H9 (cell line): ENCODE results near the gene ELOF1. TPM values are rescaled to one million over a fixed set of nuclear protein-coding genes. Genes with fewer than 3 reads are reported as not detected.

Experiments
- DNase-seq: peaks from one replicate; pipeline ENCODE4 v3.0.0-alpha.2; 2017
- H2AFZ ChIP-seq: one replicate; pipeline ENCODE4 v1.6.1; 2013; ENCODE audit warnings: mild to moderate bottlenecking, low read length, control low read depth, moderate library complexity
- H2AK5ac ChIP-seq: 2 replicates; pipeline ENCODE4 v1.6.1; 2013; ENCODE audit warnings: low read length, control low read depth, mixed read lengths; ENCODE audit not compliant: insufficient read length
- H2BK120ac ChIP-seq: one replicate; pipeline ENCODE4 v1.6.1; 2013; ENCODE audit warnings: low read depth, mild to moderate bottlenecking, low read length, control low read depth, inconsistent platforms; ENCODE audit not compliant: poor library complexity, severe bottlenecking
- H2BK12ac ChIP-seq: 2 replicates; pipeline ENCODE4 v1.6.1; 2013; ENCODE audit warnings: low read length, control low read depth, mixed read lengths, low read depth; ENCODE audit not compliant: insufficient read length
- H2BK15ac ChIP-seq: 2 replicates; pipeline ENCODE4 v1.6.1; 2013; ENCODE audit warnings: low read depth, low read length, control low read depth
- H2BK20ac ChIP-seq: one replicate; pipeline ENCODE4 v1.6.1; 2013; ENCODE audit warnings: low read depth, mild to moderate bottlenecking, low read length, control low read depth, inconsistent platforms; ENCODE audit not compliant: poor library complexity, severe bottlenecking
- H2BK5ac ChIP-seq: 2 replicates; pipeline ENCODE4 v1.6.1; 2013; ENCODE audit warnings: low read length, control low read depth, mixed read lengths; ENCODE audit not compliant: insufficient read length
- H3K14ac ChIP-seq: 2 replicates; pipeline ENCODE4 v1.6.1; 2013; ENCODE audit warnings: low read length, control low read depth; ENCODE audit not compliant: insufficient read depth
- H3K18ac ChIP-seq: 2 replicates; pipeline ENCODE4 v1.6.1; 2013; ENCODE audit warnings: low read depth, mild to moderate bottlenecking, mixed read lengths, low read length, control low read depth; ENCODE audit not compliant: insufficient read length
- H3K23ac ChIP-seq: 2 replicates; pipeline ENCODE4 v1.6.1; 2013; ENCODE audit warnings: low read length, control low read depth, mixed read lengths, low read depth; ENCODE audit not compliant: insufficient read length
- H3K23me2 ChIP-seq: 2 replicates; pipeline ENCODE4 v1.6.1; 2013; ENCODE audit warnings: low read depth, mild to moderate bottlenecking, mixed read lengths, low read length, control low read depth; ENCODE audit not compliant: insufficient read length, poor library complexity, severe bottlenecking
- H3K27ac ChIP-seq: 2 replicates; pipeline ENCODE4 v1.5.1; 2013; ENCODE audit warnings: low read length, control low read depth, mixed read lengths, low read depth; ENCODE audit not compliant: insufficient read length
- H3K27me3 ChIP-seq: 2 replicates; pipeline ENCODE4 v1.6.1; 2013; ENCODE audit warnings: low read length, control low read depth, inconsistent platforms; ENCODE audit not compliant: insufficient read depth
- H3K4ac ChIP-seq: 2 replicates; pipeline ENCODE4 v1.6.1; 2013; ENCODE audit warnings: low read depth, mild to moderate bottlenecking, control low read depth, inconsistent platforms, low read length, moderate library complexity
- H3K4me1 ChIP-seq: 2 replicates; pipeline ENCODE4 v1.6.1; 2013; ENCODE audit warnings: low read length, control low read depth, inconsistent platforms; ENCODE audit not compliant: insufficient read depth
- H3K4me2 ChIP-seq: 2 replicates; pipeline ENCODE4 v1.6.1; 2013; ENCODE audit warnings: low read length, control low read depth, mixed read lengths; ENCODE audit not compliant: insufficient read length, insufficient read depth
- H3K56ac ChIP-seq: 2 replicates; pipeline ENCODE4 v1.6.1; 2013; ENCODE audit warnings: low read depth, mild to moderate bottlenecking, mixed read lengths, low read length, control low read depth; ENCODE audit not compliant: insufficient read length
- H3K79me1 ChIP-seq: 2 replicates; pipeline ENCODE4 v1.6.1; 2013; ENCODE audit warnings: low read depth, mild to moderate bottlenecking, moderate library complexity, low read length, control low read depth, inconsistent platforms; ENCODE audit not compliant: insufficient read depth, poor library complexity, severe bottlenecking
- H3K79me2 ChIP-seq: 2 replicates; pipeline ENCODE4 v1.6.1; 2013; ENCODE audit warnings: low read length, control low read depth, inconsistent platforms; ENCODE audit not compliant: insufficient read depth
- H3K9ac ChIP-seq: 2 replicates; pipeline ENCODE4 v1.6.1; 2013; ENCODE audit warnings: low read length, control low read depth, mixed read lengths; ENCODE audit not compliant: insufficient read length; ENCODE audit errors: extremely low read depth
- H3K9me3 ChIP-seq: one replicate; pipeline ENCODE4 v1.6.1; 2013; ENCODE audit warnings: low read depth, low read length, inconsistent platforms; ENCODE audit not compliant: control insufficient read depth
- H3T11ph ChIP-seq: one replicate; pipeline ENCODE4 v1.6.1; 2013; ENCODE audit warnings: mild to moderate bottlenecking, low read length, control low read depth, inconsistent platforms
- H4K20me1 ChIP-seq: one replicate; pipeline ENCODE4 v1.6.1; 2013; ENCODE audit not compliant: control insufficient read depth, insufficient read length, insufficient read depth
- H4K5ac ChIP-seq: 2 replicates; pipeline ENCODE4 v1.6.1; 2013; ENCODE audit warnings: low read depth, mild to moderate bottlenecking, mixed read lengths, low read length, control low read depth; ENCODE audit not compliant: insufficient read length
- H4K8ac ChIP-seq: replicated peaks from 2 replicates; pipeline ENCODE4 v1.6.1; 2013; ENCODE audit warnings: low read length, control low read depth, mixed read lengths, low read depth; ENCODE audit not compliant: insufficient read length
- H4K91ac ChIP-seq: 2 replicates; pipeline ENCODE4 v1.6.1; 2013; ENCODE audit warnings: low read depth, mild to moderate bottlenecking, moderate library complexity, mixed read lengths, low read length, control low read depth; ENCODE audit not compliant: insufficient read length
- H3K27ac Mint-ChIP-seq, 3 experiments: 2 replicates in 2 of 3; 3 replicates in 1 of 3; pipeline ENCODE4 v1.8.0; 2020 to 2021; ENCODE audit warnings: mixed read lengths in 3 of 3, mild to moderate bottlenecking in 1 of 3, moderate library complexity in 1 of 3
- H3K27me3 Mint-ChIP-seq: 2 replicates; pipeline ENCODE4 v1.8.0; 2021; ENCODE audit warnings: low read depth, mild to moderate bottlenecking, moderate library complexity, mixed read lengths
- H3K36me3 Mint-ChIP-seq, 3 experiments: 2 replicates in 2 of 3; 3 replicates in 1 of 3; pipeline ENCODE4 v1.8.0; 2020 to 2021; ENCODE audit warnings: low read depth in 3 of 3, mixed read lengths in 3 of 3; ENCODE audit not compliant: insufficient read depth in 1 of 3
- H3K4me1 Mint-ChIP-seq, 2 experiments: 2 replicates each; pipeline ENCODE4 v1.8.0; 2020; ENCODE audit warnings: mixed read lengths in 2 of 2
- H3K4me3 Mint-ChIP-seq, 2 experiments: 2 replicates in 1 of 2; 3 replicates in 1 of 2; pipeline ENCODE4 v1.8.0; 2020 to 2021; ENCODE audit warnings: mild to moderate bottlenecking in 2 of 2, mixed read lengths in 2 of 2, moderate library complexity in 1 of 2
- H3K9me3 Mint-ChIP-seq, 2 experiments: 2 replicates in 1 of 2; 3 replicates in 1 of 2; pipeline ENCODE4 v1.8.0; 2020; ENCODE audit warnings: mild to moderate bottlenecking in 2 of 2, mixed read lengths in 2 of 2, moderate library complexity in 1 of 2
- WGBS: extraction: QIAGEN DNeasy Blood & Tissue Kit; methylation state at CpG from one replicate; pipeline ENCODE4 v1.1.7; 2013; ENCODE audit warnings: missing lambda C conversion rate, low lambda C conversion rate, mixed read lengths; ENCODE audit not compliant: insufficient read length; ENCODE audit errors: extremely low coverage; 5-methylcytosine and 5-hydroxymethylcytosine counted together
- total RNA-seq: library from RNA; stranded (reverse); gene quantifications from 2 replicates; pipeline ENCODE4 v1.2.1, GENCODE V29; 2021
- TF ChIP-seq, protein P1 (sequence below): fragments of 200-600 bp; sonication (generic); conservative IDR thresholded peaks from 3 replicates; pipeline ENCODE4 v1.8.0; 2021; ENCODE audit warnings: antibody characterized with exemption, mild to moderate bottlenecking

Gene ELOF1
- total RNA-seq, 1 experiment from 2014 or later = 84.9 TPM

DNA sequence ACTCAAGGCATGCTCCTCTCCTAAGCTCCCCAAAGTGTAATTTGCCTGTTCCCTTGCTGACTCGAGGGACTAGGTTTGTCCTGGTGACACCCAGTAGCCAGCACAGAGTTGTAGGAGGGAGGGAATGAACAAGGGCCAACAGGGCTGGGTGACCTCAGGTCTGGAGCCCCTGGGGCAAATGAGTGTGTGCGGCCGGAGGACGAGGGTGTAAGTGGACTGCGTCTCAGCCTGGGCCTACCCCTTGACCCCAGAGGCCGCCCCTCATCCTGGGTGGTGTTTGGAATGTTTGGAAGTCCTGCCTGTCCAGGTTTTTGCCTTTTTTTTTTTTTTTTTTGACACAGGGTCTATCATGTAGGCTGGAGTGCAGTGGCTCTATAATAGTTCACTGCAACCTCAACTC lies 52.1 kb downstream of the ELOF1 start:
- H3K9ac ChIP-seq = no peak overlapping the region
- no peak overlapping the region for H2BK5ac ChIP-seq
- H3K79me1 ChIP-seq = no peaks in the 10 kb centered on the region
- H3K23me2 ChIP-seq = peaks cover 5% of the 10 kb centered on the region
- no peak overlapping the region for H3T11ph ChIP-seq
- no peaks in the 10 kb centered on the region for H3K4me1 ChIP-seq
- no peaks in the 10 kb centered on the region for H3K27me3 ChIP-seq
- no CpG with 5 or more reads among the region's 6 CpGs for WGBS
- peak overlapping the region; percentile 81 to 90; a peak in 3 of 5 replicates for H3K4me3 Mint-ChIP-seq
- H3K79me2 ChIP-seq = no peaks in the 10 kb centered on the region
- H3K9me3 Mint-ChIP-seq = no peaks in the 10 kb centered on the region
- H2BK12ac ChIP-seq = no peak overlapping the region
- H3K9me3 ChIP-seq = no peaks in the 10 kb centered on the region
- H3K18ac ChIP-seq = no peak overlapping the region
- H3K14ac ChIP-seq = no peak overlapping the region
- H3K27me3 Mint-ChIP-seq = no peaks in the 10 kb centered on the region
- H3K56ac ChIP-seq = no peak overlapping the region
- H3K27ac Mint-ChIP-seq = peak overlapping the region in 1 of 3 experiments; percentile 81; a peak in 1 of 7 replicates
- H2AK5ac ChIP-seq = no peak overlapping the region
- no peak overlapping the region for H4K91ac ChIP-seq
- TF ChIP-seq, protein P1, sequence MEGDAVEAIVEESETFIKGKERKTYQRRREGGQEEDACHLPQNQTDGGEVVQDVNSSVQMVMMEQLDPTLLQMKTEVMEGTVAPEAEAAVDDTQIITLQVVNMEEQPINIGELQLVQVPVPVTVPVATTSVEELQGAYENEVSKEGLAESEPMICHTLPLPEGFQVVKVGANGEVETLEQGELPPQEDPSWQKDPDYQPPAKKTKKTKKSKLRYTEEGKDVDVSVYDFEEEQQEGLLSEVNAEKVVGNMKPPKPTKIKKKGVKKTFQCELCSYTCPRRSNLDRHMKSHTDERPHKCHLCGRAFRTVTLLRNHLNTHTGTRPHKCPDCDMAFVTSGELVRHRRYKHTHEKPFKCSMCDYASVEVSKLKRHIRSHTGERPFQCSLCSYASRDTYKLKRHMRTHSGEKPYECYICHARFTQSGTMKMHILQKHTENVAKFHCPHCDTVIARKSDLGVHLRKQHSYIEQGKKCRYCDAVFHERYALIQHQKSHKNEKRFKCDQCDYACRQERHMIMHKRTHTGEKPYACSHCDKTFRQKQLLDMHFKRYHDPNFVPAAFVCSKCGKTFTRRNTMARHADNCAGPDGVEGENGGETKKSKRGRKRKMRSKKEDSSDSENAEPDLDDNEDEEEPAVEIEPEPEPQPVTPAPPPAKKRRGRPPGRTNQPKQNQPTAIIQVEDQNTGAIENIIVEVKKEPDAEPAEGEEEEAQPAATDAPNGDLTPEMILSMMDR = no peak
- peaks cover 0 to 13% (median 5%) of the 10 kb centered on the region in 3 experiments; a peak in 4 of 7 replicates for H3K36me3 Mint-ChIP-seq
- H3K4ac ChIP-seq = no peak overlapping the region
- no peaks in the 10 kb centered on the region for H4K20me1 ChIP-seq
- no peak overlapping the region for H4K5ac ChIP-seq
- H2BK120ac ChIP-seq = no peak overlapping the region
- H2BK20ac ChIP-seq = no peak overlapping the region
- H3K23ac ChIP-seq = no peak overlapping the region
- no peak overlapping the region for H2AFZ ChIP-seq
- no peak overlapping the region for H4K8ac ChIP-seq
- no peak overlapping the region for H2BK15ac ChIP-seq
- H3K4me2 ChIP-seq = no peak overlapping the region
- peaks cover 10 to 13% of the 10 kb centered on the region in 2 experiments for H3K4me1 Mint-ChIP-seq
- no peak for DNase-seq
- no peak overlapping the region for H3K27ac ChIP-seq
